ENCODE measurements around the gene KRR1.

KRR1 gene

GRCh38 chr12:75529826-75530225, 18.4 kb upstream of the KRR1 start:
- H3K79me1 ChIP-seq (ENCODE audit: low read length): no peaks in the 10 kb centered on the region
- H3K4me3 ChIP-seq (ENCODE audit: low read depth, low read length): no peak overlapping the region
- no CpG with 5 or more reads among the region's 1 CpG for WGBS (ENCODE audit: extremely low coverage, insufficient coverage, insufficient read length)
- no peak overlapping the region for H3K23ac ChIP-seq (ENCODE audit: low read length)
- no peak overlapping the region for H3K14ac ChIP-seq (ENCODE audit: low read length)
- no peak overlapping the region for H3K4ac ChIP-seq (ENCODE audit: low read depth, low read length)
- no peak overlapping the region for H4K8ac ChIP-seq (ENCODE audit: low read depth, low read length)
- H3K79me2 ChIP-seq (ENCODE audit: control insufficient read depth, insufficient read depth, low read length, poor library complexity): no peaks in the 10 kb centered on the region
- H3K27me3 ChIP-seq (ENCODE audit: insufficient read depth, low read length): no peaks in the 10 kb centered on the region
- H3K4me1 ChIP-seq (ENCODE audit: control insufficient read depth in 1 of 2, insufficient read depth in 2 of 2, low read length in 2 of 2): no peaks in the 10 kb centered on the region
- H2AFZ ChIP-seq (ENCODE audit: insufficient read depth, low read length, poor library complexity): no peak overlapping the region
- H2AK5ac ChIP-seq (ENCODE audit: low read length): no peak overlapping the region
- no peak overlapping the region for H4K91ac ChIP-seq (ENCODE audit: low read depth, low read length)
- DNase-seq: no peak
- no peak overlapping the region for H3K4me2 ChIP-seq (ENCODE audit: low read length)
- no peaks in the 10 kb centered on the region for H3K9me3 ChIP-seq (ENCODE audit: insufficient read depth, low read depth, low read length)
- H3K9ac ChIP-seq (ENCODE audit: low read length): no peak overlapping the region
- no peak overlapping the region for H3K18ac ChIP-seq (ENCODE audit: low read length)
- H2BK5ac ChIP-seq (ENCODE audit: low read depth, low read length, poor library complexity): no peak overlapping the region
- H3K27ac ChIP-seq (ENCODE audit: low read depth, low read length): no peak overlapping the region
- H2BK120ac ChIP-seq (ENCODE audit: insufficient read depth, low read length, poor library complexity): no peak overlapping the region
- no peaks in the 10 kb centered on the region for H3K36me3 ChIP-seq (ENCODE audit: control insufficient read depth in 1 of 2, insufficient read depth in 2 of 2, low read length in 2 of 2)
- H4K12ac ChIP-seq (ENCODE audit: low read depth, low read length): no peak overlapping the region
- H2BK12ac ChIP-seq (ENCODE audit: low read length): no peak overlapping the region

- no peaks in the 10 kb centered on the region for H3K36me3 ChIP-seq (ENCODE audit: control insufficient read depth in 1 of 2, insufficient read depth in 2 of 2, low read length in 2 of 2)
- H3K27me3 ChIP-seq (ENCODE audit: insufficient read depth, low read length): no peaks in the 10 kb centered on the region
- H4K8ac ChIP-seq (ENCODE audit: low read depth, low read length): no peak overlapping the region
- H3K9ac ChIP-seq (ENCODE audit: low read length): no peak overlapping the region
- no peak overlapping the region for H2BK12ac ChIP-seq (ENCODE audit: low read length)
- H3K14ac ChIP-seq (ENCODE audit: low read length): no peak overlapping the region
- no peak overlapping the region for H3K27ac ChIP-seq (ENCODE audit: low read depth, low read length)
- no peaks in the 10 kb centered on the region for H3K9me3 ChIP-seq (ENCODE audit: insufficient read depth, low read depth, low read length)
- no peak overlapping the region for H2BK5ac ChIP-seq (ENCODE audit: low read depth, low read length, poor library complexity)
- no peak overlapping the region for H2AFZ ChIP-seq (ENCODE audit: insufficient read depth, low read length, poor library complexity)
- H3K4me1 ChIP-seq (ENCODE audit: control insufficient read depth in 1 of 2, insufficient read depth in 2 of 2, low read length in 2 of 2): no peaks in the 10 kb centered on the region
- DNase-seq: no peak
- no peak overlapping the region for H2AK5ac ChIP-seq (ENCODE audit: low read length)
- no peak overlapping the region for H3K18ac ChIP-seq (ENCODE audit: low read length)
- no peak overlapping the region for H3K4me3 ChIP-seq (ENCODE audit: low read depth, low read length)
- H3K4me2 ChIP-seq (ENCODE audit: low read length): no peak overlapping the region
- H3K79me1 ChIP-seq (ENCODE audit: low read length): no peaks in the 10 kb centered on the region
- H2BK120ac ChIP-seq (ENCODE audit: insufficient read depth, low read length, poor library complexity): no peak overlapping the region
- no peak overlapping the region for H3K4ac ChIP-seq (ENCODE audit: low read depth, low read length)
- no peak overlapping the region for H3K23ac ChIP-seq (ENCODE audit: low read length)
- H4K12ac ChIP-seq (ENCODE audit: low read depth, low read length): no peak overlapping the region
- H3K79me2 ChIP-seq (ENCODE audit: control insufficient read depth, insufficient read depth, low read length, poor library complexity): no peaks in the 10 kb centered on the region
- no CpG with 5 or more reads among the region's 1 CpG for WGBS (ENCODE audit: extremely low coverage, insufficient coverage, insufficient read length)
- H4K91ac ChIP-seq (ENCODE audit: low read depth, low read length): no peak overlapping the region
Measured at GRCh38 chr12:75529316-75529715, 17.9 kb upstream of the KRR1 start.

- no peak overlapping the region for H2BK120ac ChIP-seq (ENCODE audit: insufficient read depth, low read length, poor library complexity)
- H2BK5ac ChIP-seq (ENCODE audit: low read depth, low read length, poor library complexity): no peak overlapping the region
Measured at GRCh38 chr12:75528692-75529091, 17.3 kb upstream of the KRR1 start.

GRCh38 chr12:75528272-75528671, 16.9 kb upstream of the KRR1 start:
- H3K14ac ChIP-seq (ENCODE audit: low read length): no peak overlapping the region
- DNase-seq: no peak
- no peak overlapping the region for H2AFZ ChIP-seq (ENCODE audit: insufficient read depth, low read length, poor library complexity)
- no peaks in the 10 kb centered on the region for H3K4me1 ChIP-seq (ENCODE audit: control insufficient read depth in 1 of 2, insufficient read depth in 2 of 2, low read length in 2 of 2)
- no peak overlapping the region for H2AK5ac ChIP-seq (ENCODE audit: low read length)
- H3K79me2 ChIP-seq (ENCODE audit: control insufficient read depth, insufficient read depth, low read length, poor library complexity): no peaks in the 10 kb centered on the region
- no peak overlapping the region for H3K27ac ChIP-seq (ENCODE audit: low read depth, low read length)
- no peaks in the 10 kb centered on the region for H3K27me3 ChIP-seq (ENCODE audit: insufficient read depth, low read length)
- no peak overlapping the region for H3K4me3 ChIP-seq (ENCODE audit: low read depth, low read length)
- no peaks in the 10 kb centered on the region for H3K9me3 ChIP-seq (ENCODE audit: insufficient read depth, low read depth, low read length)
- H3K18ac ChIP-seq (ENCODE audit: low read length): no peak overlapping the region
- H4K12ac ChIP-seq (ENCODE audit: low read depth, low read length): no peak overlapping the region
- H4K8ac ChIP-seq (ENCODE audit: low read depth, low read length): no peak overlapping the region
- H2BK5ac ChIP-seq (ENCODE audit: low read depth, low read length, poor library complexity): no peak overlapping the region
- H3K9ac ChIP-seq (ENCODE audit: low read length): no peak overlapping the region
- no peak overlapping the region for H2BK120ac ChIP-seq (ENCODE audit: insufficient read depth, low read length, poor library complexity)
- H3K4me2 ChIP-seq (ENCODE audit: low read length): no peak overlapping the region
- H3K4ac ChIP-seq (ENCODE audit: low read depth, low read length): no peak overlapping the region
- H4K91ac ChIP-seq (ENCODE audit: low read depth, low read length): no peak overlapping the region
- WGBS (ENCODE audit: extremely low coverage, insufficient coverage, insufficient read length): no CpG with 5 or more reads among the region's 2 CpGs
- H3K79me1 ChIP-seq (ENCODE audit: low read length): no peaks in the 10 kb centered on the region
- no peaks in the 10 kb centered on the region for H3K36me3 ChIP-seq (ENCODE audit: control insufficient read depth in 1 of 2, insufficient read depth in 2 of 2, low read length in 2 of 2)
- no peak overlapping the region for H2BK12ac ChIP-seq (ENCODE audit: low read length)
- no peak overlapping the region for H3K23ac ChIP-seq (ENCODE audit: low read length)

More at GRCh38 chr12:75528692-75529091, 17.3 kb upstream of the KRR1 start:
- H4K91ac ChIP-seq (ENCODE audit: low read depth, low read length): no peak overlapping the region
- H3K9ac ChIP-seq (ENCODE audit: low read length): no peak overlapping the region
- H3K4ac ChIP-seq (ENCODE audit: low read depth, low read length): no peak overlapping the region
- H3K18ac ChIP-seq (ENCODE audit: low read length): no peak overlapping the region
- H3K9me3 ChIP-seq (ENCODE audit: insufficient read depth, low read depth, low read length): no peaks in the 10 kb centered on the region
- H3K4me1 ChIP-seq (ENCODE audit: control insufficient read depth in 1 of 2, insufficient read depth in 2 of 2, low read length in 2 of 2): no peaks in the 10 kb centered on the region
- no peaks in the 10 kb centered on the region for H3K27me3 ChIP-seq (ENCODE audit: insufficient read depth, low read length)
- no peak overlapping the region for H2AFZ ChIP-seq (ENCODE audit: insufficient read depth, low read length, poor library complexity)
- no CpG with 5 or more reads among the region's 2 CpGs for WGBS (ENCODE audit: extremely low coverage, insufficient coverage, insufficient read length)
- H2BK12ac ChIP-seq (ENCODE audit: low read length): no peak overlapping the region
- no peaks in the 10 kb centered on the region for H3K79me2 ChIP-seq (ENCODE audit: control insufficient read depth, insufficient read depth, low read length, poor library complexity)
- no peak overlapping the region for H3K23ac ChIP-seq (ENCODE audit: low read length)
- H2AK5ac ChIP-seq (ENCODE audit: low read length): no peak overlapping the region
- H3K14ac ChIP-seq (ENCODE audit: low read length): no peak overlapping the region
- H3K4me2 ChIP-seq (ENCODE audit: low read length): no peak overlapping the region
- no peak overlapping the region for H3K4me3 ChIP-seq (ENCODE audit: low read depth, low read length)
- H4K12ac ChIP-seq (ENCODE audit: low read depth, low read length): no peak overlapping the region
- H3K27ac ChIP-seq (ENCODE audit: low read depth, low read length): no peak overlapping the region
- H3K36me3 ChIP-seq (ENCODE audit: control insufficient read depth in 1 of 2, insufficient read depth in 2 of 2, low read length in 2 of 2): no peaks in the 10 kb centered on the region
- DNase-seq: peak in 1 of 2 donors; percentile 65
- no peak overlapping the region for H4K8ac ChIP-seq (ENCODE audit: low read depth, low read length)
- H3K79me1 ChIP-seq (ENCODE audit: low read length): no peaks in the 10 kb centered on the region
